ENCODE data around the gene PBX3.

GRCh38 chr9:125867751-125868415 is 120.7 kb downstream of the PBX3 start:
- TF ChIP-seq ZNF274 (IDR thresholded peaks at IDR 0.05; ENCODE audit: low read depth, low read length) (no peak), SUZ12 (IDR thresholded peaks at IDR 0.05; ENCODE audit: extremely low read depth, insufficient read depth, insufficient read length) (no peak), YY1 (IDR thresholded peaks at IDR 0.05; ENCODE audit: insufficient read depth, insufficient read length) (no peak)

Measured in NT2/D1 (cell line).